GM04503 (cell line): Measurements from ENCODE around the gene BCL2.

ENCODE experiments used
- DNase-seq: peaks from one replicate; pipeline ENCODE4 v3.0.0-alpha.2; 2012; ENCODE audit warnings: low read depth

The BCL2 gene

DNA sequence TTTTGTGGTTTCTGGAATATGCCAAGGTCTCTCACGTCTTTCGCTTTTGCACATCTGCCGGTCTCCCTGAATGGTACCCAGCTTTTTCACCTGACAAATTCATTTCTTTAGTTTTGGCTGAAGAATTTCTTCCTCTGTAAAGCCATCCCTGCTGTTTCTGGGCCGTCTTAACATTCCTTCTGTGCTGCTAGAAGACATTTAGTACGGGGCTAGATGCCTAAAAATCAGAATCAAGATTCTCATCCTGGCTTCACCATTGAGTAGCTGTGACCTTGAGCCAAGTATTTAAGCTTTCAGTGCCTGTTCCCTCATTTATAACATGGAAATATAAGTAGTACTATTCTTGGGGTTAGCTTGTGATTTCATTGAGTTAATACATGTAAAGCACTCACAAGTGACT is 6.4 kb upstream of the BCL2 start:
- no peak for DNase-seq

DNA sequence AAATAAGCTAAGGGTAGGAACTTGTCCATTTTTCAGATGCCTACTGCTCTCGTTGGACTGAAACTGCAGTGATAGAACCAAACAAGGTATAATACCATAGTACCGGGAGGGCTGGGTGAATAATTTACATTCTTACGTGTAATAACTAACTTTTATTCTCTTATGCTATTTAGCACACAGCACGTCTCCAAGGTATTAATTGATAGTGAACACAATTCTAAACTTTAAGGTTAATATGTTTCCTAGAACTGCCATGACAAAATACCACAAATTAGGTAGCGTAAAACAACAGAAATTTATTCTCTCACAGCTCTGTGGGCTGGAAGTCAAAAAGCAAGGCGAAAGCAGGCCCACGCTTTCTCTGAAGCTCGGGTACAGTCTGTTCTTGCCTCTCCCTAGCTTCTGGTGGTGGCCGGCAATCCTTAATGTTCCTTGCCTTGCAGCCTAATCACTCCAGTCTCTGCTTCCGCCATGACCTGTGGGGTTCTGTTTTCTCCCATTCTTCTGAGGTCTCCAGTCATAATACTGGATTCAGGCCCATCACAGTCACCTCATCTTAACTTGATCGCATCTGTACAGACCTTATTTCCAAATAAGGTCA is 5.6 kb upstream of the BCL2 start:
- DNase-seq: no peak

- no peak for DNase-seq
Observed at GRCh38 chr18:63322908-63323634, 3.5 kb upstream of the BCL2 start.

GRCh38 chr18:63322206-63322605 is 2.6 kb upstream of the BCL2 start:
- no peak for DNase-seq

DNA sequence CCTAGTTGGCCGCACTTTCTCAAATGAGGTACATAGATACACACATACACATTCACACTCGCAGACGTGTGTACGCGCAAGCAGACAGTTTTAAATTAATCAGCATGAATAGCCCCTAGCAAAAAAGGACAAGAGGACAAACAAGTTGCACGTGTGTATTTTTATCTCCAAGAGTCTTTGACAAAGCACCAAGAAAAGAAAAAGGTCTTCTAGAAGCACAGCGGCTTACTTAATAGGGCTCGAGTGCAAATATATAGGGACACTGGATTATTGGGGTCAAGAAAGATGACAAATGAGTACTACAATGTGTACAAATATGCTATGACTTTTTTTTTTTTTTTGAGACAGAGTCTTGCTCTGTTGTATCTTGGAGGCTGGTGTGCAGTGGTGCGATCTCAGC is 1.7 kb upstream of the BCL2 start:
- DNase-seq: no peak

DNA sequence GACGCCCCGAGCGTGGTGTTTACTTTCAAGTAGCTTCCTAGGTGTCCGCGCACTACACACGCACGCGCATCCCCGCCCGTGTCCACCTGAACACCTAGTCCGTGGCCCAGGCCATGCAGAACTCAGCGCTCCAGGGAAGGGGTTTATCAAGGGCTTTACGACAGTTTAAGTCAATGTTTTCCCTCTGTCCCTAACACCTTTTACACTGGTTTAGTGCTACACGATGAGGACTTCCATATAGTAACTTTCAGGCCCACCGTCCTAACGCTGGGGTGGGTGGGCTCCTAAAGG is 1.4 kb upstream of the BCL2 start:
- DNase-seq: no peak

- no peak for DNase-seq
Observed at GRCh38 chr18:63320123-63320974, 780 bp upstream of the BCL2 start.

DNA sequence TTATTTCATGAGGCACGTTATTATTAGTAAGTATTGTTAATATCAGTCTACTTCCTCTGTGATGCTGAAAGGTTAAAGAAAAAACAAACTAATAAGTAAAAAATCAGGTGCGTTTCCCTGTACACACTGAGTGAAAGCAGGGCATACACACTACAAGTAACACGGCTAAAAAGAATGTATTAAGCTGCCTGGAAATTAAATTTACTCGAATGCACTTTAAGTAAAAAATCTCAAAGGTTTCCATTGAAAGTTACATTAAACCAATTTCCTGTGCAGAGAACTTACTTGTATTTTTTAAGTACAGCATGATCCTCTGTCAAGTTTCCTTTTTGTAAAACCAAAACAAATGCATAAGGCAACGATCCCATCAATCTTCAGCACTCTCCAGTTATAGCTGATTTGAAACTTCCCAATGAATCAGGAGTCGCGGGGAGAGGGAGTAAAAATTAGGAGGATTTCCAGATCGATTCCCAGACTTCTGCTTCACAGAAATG is 633 bp downstream of the BCL2 start:
- no peak for DNase-seq

DNA sequence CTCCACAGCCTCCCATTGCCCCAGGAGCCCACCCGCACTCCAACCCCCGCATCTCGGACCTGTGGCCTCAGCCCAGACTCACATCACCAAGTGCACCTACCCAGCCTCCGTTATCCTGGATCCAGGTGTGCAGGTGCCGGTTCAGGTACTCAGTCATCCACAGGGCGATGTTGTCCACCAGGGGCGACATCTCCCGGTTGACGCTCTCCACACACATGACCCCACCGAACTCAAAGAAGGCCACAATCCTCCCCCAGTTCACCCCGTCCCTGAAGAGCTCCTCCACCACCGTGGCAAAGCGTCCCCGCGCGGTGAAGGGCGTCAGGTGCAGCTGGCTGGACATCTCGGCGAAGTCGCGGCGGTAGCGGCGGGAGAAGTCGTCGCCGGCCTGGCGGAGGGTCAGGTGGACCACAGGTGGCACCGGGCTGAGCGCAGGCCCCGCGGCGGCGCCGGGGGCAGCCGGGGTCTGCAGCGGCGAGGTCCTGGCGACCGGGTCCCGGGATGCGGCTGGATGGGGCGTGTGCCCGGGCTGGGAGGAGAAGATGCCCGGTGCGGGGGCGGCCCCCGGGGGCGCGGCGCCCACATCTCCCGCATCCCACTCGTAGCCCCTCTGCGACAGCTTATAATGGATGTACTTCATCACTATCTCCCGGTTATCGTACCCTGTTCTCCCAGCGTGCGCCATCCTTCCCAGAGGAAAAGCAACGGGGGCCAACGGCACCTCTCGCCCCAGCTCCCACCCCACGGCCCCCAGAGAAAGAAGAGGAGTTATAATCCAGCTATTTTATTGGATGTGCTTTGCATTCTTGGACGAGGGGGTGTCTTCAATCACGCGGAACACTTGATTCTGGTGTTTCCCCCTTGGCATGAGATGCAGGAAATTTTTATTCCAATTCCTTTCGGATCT is 1.3 kb downstream of the BCL2 start:
- no peak for DNase-seq

- DNase-seq: no peak
Observed at GRCh38 chr18:63317556-63317946, 2.0 kb downstream of the BCL2 start.

- no peak for DNase-seq
Observed at GRCh38 chr18:63316612-63317555, 2.7 kb downstream of the BCL2 start.

DNA sequence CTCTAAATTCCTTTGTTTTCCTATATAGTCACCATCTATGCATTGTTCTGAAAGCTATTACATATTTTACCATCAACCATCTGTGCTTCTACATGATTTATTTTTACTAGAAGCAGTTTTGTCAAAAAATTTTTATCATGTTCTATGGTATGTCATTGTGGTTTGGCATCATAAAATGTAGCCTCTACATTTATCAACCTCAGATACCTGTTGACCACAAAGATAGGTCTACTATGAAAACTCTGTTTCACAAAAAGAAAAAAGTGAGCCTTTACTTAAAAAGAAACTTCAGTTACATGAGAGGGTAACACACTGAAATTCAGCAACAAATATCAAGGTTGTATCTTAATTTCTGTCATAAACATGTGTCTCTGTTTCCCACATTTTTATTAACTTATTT is 3.7 kb downstream of the BCL2 start:
- DNase-seq: no peak

DNA sequence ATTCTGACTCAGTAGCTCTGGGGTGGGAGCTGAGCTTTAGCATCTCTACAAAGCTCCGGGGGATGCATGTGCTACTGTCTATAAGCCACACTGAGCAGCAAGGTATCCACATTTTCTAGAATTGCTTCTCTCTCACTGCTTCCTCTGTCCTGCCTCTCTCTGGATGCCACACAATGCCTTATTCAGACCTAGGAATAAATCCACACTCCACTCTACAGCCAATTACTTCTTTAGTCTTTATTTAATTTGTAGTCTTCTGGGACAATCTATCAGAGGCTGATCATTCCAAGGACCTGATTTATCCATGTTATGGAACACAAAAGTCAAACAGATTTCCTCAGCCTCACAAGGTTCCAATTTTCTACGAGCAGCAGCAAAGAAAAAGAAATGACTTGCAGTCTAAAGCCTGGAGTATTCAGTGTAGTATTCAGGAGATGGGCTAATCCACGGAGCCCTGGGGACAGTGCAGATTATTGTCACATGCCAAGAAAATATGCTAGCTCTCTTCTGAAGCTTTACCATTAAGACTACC is 4.4 kb downstream of the BCL2 start:
- no peak for DNase-seq

- no peak for DNase-seq
Observed at GRCh38 chr18:63314062-63314790, 5.3 kb downstream of the BCL2 start.

DNA sequence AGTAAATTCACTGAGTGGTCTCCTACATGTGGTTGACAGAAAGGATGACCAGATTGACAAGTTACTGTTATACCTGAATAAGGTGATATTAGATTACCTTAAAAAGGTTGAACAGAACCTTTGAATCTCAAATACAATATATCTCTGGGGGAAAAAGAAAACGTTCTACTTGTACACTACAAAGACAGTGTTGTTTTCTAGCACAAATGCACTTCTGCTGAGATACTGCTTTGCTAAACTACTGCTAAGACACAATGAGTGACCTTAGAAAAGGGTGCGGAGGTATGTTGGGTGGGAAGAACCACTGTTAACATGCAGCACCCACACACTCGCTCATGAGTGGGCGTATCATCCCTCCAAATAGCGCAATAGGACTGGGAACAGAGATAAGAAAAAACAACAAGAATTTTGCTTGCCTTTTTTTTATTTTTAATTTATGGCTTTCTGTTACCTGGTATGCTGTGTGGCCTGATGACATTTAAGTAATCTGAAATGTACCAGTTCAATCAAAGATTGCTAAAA is 6.1 kb downstream of the BCL2 start:
- no peak for DNase-seq

DNA sequence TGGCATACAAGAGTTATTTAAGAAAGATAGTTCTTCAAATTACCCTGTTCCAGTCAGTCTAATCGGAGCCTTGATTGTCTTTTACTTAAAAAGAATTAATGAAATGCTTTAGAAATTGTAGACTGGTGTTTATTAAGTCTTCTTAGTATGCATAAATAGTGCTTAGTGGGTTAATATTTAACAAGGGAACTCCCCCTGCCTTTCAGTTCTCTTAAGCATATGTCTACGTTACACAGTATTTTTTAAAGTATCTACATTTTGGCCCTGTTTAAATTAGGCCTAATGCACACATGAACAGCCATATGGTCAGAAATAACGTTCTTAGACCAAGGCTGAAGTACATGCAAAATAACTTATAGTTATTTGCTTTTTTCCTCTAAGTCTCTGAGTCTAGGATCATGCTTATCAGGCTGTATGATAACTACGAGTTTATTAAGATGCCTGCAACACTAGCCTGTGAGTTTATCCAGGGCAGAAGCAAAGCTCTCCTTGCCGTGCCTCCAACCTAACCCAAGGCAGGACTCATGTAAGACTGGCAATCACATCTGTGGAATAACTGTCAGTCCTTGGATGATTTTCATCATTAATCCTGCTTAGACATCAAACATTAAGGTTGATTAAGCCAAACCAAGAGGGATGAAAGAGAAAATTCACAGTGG is 6.7 kb downstream of the BCL2 start:
- no peak for DNase-seq

DNA sequence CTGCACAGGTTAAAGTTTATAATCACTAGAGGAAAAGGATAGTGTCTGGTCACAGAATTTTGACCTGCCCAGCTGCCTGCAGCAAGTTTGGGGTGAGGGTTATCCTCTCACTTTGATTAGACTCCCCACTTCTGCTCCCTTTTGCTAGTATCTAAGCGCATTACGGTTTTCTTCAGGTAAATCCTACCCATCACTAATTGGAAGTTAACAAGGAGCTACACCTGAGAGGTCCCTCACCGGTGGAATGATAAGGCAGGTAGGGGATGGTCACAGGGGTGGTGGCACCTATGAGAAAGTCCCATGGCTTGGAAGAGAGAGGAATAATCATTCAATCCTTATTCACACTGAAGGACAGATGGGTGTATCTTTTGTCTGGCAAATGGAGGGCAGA is 7.6 kb downstream of the BCL2 start:
- DNase-seq: no peak

DNA sequence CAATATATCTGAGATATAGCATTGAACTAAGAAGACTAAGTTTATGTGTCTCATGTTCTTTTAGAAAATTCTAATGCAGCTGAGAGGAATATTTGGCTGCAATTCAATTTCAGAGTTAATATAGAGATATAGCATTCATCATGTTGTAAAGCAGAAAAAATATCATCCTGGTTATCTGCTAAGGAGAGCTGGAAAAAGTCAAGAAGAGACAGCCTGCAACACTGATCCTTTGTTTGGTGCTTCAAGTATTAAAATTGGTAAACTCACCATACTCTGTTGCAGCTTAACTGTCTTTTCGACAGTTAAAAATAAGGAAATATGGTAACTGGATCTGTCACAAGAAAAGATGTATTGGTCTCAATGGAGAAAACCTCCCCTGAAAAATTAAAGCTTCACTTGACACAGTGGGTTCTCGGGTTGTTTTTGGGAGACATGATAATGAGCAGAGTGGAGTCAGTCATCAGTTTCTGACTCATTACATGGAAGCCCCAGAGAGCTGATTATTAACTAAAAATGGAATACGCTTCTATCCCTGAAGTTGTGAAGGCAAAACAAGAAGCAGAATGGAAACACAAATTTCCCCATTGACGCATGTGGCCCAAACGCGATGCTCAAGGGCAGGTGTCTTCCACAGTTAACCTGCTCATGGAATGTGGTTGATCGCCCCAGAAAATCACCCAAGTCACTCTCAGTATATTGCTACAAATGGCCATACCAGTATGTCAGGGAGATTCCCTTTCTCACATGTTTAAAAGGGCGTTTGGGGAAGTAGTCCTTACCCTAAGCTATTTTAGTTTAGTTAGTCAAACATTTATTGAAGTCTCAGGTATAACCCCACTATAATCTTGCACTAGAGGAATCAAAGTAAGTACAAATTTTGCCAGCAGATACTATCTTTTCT is 8.2 kb downstream of the BCL2 start:
- no peak for DNase-seq
